OCI-M2 (cell line): Measurements from ENCODE around the gene HOMER2.
"Not testable (repeated sequence)": the region's sequence is repeated elsewhere in the genome, so short reads cannot be mapped to it uniquely, and the experiment has no call there.

ENCODE experiments used
- DNase-seq: peaks from one replicate; lab custom pipeline; 2025; ENCODE audit not compliant: unreplicated experiment; lab: John Stamatoyannopoulos, UW

HOMER2 gene

DNA sequence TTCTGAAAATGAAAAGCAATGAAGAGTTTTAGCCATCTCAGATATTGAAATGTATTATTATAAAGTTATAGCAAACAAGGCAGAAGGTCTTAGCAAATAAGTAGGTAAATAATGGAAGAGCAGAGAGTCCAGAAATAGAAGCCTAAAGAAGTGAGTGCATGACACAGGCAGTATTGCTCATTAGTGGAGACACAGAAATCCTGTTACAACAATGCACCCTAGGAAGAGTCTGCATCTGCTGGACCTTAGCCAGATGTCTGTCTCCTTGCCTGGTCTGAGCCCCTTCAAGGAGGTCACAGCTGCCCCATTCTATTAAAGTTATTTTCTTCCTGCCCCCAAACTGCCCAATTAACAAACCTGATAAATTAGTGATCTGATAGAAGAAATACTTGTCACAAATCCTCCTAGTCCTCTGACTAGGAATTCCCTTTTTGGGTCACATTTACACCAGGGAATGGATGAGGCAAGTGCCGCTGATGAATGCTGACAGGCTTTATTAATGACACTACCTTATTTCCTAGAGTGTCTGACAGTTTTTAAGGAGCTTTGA lies 51.9 kb downstream of the HOMER2 start:
- DNase-seq, result no peak

DNA sequence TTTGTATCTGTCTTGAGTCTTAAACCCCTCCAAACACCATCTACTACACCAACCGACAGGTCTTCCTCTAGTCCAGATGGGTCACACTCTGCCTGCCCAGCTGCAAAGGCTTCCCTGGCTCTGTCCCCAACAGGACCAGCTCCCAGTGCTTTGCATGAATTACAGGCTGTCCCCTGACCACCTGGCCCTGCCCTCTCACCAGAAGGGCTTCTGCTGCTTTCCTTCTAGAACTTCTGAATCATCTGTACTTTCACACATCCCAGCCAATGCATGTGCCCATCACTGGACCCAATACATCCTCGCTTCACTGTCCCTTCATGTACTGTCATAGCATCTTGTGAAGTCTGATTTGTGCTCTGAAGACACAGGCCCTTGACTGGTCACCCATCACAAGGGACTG lies 53.6 kb downstream of the HOMER2 start:
- no peak for DNase-seq

DNA sequence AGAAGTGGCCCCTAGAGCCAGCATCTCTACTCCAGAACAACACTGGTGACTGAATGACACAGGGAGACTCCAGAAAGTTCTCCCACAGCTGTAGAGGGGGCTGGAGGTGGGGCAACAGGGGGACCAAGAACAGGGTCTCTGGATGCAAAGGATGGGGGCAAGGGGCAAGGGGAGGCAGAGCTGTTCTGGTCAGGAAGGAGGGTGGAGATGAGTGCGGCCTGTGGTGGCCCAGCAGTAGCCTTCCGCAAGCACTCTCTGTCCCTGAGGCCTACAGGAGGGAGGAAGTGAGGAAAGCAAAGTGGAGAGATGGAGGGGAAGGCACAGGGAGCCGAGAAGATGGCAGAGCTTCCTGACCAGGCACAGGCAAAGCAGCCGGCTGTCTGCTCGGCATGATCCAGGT lies 56.5 kb downstream of the HOMER2 start:
- no peak for DNase-seq

DNA sequence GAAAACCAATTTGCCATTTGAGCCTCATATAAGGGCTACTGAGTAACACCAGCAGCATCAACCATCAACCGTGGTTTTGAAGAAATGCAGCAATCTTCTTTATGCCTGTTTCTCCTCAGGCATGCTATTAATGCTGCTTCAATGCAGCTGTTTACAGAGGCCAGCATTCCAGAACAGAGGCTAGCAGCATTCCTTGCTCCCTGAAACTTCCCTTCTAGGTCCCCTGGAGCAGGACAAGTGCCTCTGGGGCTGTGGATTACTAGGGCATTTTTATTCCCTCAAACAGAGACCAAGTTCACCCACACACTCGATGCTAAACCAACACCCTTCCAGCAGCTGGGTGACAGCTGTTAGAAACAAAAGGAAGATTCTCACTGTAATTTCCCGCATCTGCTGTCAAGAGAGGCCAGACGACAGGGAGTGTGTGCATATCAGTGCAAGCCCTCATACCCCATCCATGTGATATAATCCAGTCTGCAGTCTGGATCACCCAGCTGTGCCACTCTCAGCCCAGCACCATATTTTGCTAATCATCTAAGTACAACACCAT lies 57.5 kb downstream of the HOMER2 start:
- DNase-seq, result no peak

DNA sequence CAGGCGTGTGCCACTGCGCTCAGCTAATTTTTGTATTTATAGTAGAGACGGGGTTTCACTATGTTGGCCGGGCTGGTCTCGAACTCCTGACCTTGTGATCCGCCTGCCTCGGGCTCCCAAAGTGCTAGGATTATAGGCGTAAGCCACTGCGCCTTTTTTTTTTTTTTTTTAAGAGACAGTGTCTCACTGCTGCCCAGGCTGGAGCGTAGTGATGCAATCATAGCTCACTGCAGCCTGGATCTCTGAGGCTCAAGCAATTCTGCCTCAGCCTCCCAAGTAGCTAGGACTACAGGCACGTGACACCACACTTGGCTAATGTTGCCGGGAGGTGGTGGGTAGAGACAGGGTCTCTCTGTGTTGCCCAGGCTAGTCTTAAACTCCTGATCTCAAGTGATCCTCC lies 59.0 kb downstream of the HOMER2 start:
- DNase-seq, result not testable (repeated sequence)

DNA sequence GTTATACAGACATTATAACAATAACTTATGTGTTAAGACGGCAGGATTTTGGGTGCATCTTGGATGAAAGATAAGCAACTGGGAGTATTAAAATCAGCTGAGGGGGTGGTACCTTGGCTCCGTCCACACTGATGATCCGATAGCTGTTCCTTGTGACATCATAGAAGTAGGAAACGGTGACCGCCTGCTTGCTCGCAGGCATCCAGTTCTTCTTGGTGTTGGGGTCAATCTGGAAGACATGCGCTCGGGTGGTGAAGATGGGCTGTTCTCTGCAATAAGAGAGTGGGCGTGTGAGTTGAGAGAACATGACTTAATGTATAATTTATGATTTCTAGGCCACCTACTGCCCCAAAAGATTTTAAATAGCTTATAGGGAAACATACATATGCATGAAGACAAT lies 59.9 kb downstream of the HOMER2 start:
- no peak for DNase-seq

DNA sequence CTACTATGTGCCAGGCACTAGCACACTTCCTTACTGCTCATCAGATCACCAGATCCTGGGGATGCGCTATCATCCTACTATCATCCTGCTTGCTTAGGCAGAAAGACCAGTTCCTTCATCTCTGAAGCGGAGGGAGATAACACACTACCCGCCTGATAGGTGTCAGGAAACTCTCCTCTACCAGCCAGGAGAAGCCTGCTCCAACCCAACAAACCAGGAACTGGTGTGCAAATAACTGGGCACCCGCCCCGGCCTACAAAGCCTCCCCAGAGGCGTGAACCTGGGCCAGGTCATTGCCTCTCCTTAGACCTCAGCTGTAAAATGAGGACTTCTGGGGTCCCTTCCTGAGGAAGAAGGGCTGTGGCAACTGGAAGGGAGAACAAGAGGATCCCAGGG lies 61.5 kb downstream of the HOMER2 start:
- no peak for DNase-seq

DNA sequence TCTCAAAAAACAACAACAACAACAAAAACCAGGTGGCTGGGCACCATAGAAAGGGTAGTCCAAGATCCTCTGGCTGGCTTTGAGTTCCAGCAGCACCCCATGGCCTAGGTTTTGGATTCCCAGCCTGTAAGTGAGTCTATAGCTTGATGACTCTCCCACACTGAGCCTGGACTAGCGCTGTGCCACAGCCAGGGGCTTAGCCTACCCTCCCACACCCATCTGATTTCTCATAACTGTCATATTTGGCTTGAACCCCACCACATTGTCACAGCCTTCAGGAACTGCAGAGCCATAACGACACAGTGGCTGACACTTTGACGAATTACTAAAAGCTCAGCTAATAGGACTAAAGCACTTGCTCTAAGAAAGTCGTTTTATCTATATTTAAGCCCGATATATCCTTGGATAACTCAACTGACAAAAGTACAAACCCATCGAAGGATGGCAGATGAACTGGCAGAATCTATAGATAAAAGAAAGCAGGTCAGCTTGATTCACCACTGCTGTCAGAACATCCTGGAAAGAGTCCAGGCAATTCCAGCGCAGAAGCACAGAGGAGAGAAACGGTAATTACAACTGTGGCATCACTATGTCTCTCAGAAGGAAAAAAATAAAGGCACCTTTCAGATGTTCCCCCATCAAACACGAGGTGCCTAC lies 62.1 kb downstream of the HOMER2 start:
- no peak for DNase-seq

DNA sequence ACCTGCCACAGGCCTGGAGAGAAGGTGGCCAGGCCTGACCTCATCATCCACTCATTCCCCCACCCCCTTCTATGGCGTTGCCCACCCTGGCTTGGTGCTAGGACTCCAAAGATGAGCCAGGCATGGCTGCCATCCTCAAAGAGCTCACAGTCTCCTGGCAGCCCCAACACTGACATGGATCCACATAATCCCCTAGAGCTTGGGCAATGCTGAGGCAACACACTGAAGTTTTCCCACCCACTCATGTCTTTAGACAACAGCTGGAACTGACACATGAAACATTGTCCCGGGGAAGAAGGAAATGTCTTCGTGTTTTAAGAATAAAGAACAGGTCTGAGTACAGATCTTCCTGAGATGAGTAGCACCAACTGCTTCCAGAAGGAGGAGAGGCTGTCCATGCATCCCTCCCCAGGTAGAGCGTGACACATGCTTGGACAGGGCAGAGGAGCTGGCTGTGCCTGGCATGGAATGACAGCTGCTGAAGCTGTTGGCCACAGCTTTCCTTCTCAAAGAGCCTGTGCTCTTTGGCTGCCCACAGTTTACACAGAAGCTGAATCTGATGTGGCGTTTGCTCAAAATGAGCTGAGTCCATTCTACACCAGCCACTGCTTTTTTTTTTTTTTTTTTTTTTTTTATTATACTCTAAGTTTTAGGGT lies 70.1 kb downstream of the HOMER2 start:
- DNase-seq, result no peak

DNA sequence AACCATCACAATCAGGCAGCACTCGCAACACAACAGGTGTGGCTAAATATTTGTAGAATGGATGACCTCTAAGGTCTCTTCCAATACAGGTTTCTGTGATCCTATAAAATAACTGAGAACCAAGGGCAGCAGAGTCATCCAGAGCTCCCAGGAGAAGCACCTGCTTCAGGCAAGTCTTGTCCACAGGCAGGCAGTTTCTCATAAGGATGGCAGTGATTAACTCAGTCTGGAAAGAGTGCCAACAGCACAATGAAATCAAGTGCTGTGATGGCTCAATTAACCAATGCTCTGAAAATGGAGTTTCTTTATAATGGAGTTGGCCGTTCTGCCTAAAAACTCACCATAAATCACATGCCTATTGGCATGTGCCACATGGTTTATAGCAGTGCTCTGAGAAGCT lies 70.8 kb downstream of the HOMER2 start:
- no peak for DNase-seq

DNA sequence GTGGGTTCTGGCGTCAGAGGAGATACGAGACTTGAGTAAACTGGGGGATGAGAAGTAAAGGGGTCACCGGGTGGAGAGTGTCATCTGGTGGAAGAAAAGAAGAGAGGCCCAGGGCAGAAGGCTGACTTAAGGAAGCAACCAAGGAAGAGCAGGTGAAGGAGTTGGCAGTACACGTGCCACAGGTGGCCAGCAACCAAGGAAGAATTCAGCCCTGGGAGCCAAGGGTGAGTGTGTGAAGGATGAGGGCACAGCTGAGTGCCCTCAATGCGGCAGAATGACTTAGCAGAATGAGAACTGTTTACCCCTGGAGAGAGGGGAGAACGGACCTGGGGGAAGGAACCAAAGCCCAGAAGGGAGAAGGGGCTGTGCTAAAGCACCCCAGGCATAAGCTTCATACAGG lies 71.8 kb downstream of the HOMER2 start:
- DNase-seq, result no peak

DNA sequence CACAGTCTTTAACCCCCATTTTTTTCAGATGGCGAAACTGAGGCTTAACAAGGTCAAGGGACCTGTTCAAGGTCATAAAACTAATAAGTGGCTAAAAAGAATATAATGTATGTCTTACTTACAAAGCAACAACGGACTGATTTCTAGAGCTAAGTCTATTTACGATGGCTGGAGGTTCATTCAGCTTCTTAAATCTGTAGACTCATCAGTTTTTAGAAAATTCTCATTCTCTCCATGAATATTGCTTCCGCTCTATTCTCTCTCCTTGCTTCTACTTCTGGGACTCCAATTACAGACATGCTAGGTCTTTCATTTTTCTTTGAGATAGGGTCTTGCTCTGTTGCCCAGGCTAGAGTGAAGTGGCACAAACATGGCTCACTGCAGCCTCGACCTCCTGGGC lies 74.2 kb downstream of the HOMER2 start:
- no peak for DNase-seq

DNA sequence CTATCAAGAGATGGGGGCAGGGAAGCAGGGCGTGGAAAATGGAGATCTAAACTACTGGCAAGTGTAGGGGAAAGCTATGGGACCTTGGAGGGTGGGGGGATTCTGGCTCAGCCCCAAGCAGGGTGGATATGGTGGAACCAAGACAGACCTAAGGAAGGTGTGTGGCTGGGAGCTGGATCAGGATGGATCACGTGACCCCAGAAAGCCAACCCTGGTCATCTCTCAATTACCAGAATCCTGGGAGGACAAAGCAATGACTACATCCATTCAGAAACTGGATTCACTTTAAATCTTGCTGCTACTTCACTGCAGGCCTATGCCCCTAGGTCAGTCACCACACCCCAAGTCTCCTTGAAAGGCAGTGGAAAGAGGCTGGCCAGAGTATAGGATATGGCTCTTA lies 74.7 kb downstream of the HOMER2 start:
- no peak for DNase-seq

DNA sequence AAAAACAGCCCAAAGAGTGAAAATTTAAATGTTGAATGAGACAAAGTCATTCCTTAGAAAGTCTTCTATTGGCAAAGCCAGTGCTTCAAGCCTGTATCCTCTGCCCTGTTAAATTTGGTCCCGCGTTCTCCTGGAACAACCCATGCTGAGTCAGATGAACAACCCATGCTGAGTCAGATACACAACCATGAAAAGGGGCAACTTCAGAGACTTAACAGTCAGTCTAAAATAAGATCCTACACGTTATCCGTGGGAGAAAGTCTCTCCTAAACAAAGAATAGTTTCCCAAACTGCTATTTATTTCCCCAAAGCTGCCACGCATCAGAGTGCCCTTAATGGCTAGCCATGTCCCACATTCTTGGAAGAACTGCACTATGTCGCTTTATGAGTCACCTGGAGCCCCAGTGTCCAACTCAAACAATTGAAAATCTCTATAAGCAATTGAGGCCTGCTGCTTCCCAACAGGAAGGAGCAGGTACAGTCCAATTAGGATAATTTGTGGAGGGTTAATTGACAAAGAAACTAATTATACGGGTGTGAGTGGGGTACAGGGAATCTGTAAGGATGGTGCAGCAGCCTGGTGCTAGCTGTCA lies 77.0 kb downstream of the HOMER2 start:
- DNase-seq, result no peak

DNA sequence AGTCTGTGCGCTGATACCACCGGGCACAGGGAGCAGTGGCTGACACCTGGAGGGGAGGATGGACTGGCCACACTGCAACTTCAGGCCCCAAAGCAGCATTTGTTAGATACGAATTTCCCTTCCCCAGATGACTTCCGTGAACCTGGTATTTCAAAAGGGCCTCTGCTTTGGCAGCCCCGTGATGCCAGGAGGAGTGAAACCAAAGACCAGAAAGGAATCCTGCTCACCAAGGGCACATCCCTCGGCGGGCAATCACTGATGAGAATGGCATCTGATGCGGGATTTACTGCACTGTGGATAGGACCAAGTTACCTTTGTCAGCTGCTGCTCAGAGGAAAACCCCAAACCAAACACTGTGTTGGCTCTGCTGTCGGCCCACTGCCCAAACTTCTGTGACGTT lies 77.6 kb downstream of the HOMER2 start:
- no peak for DNase-seq

DNA sequence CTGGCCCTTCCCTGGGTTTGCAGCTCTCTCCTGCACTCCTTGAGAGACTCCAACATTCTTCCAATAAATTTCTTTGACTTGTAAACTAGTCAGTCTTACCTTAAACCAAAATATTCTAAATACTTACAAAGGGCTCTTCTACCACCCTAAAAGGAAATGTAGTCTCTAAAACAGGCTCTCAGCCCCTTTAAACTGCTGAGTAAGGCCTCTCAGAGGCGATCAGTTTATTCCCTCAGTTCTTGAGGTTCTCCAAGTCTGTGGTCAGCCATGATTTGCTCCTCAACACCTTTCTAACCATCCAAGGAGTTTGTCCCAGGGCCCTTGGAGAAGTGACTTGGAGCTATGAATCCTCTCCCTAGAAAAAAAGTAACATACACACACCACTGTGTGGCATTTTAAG lies 78.3 kb downstream of the HOMER2 start:
- DNase-seq, result no peak

DNA sequence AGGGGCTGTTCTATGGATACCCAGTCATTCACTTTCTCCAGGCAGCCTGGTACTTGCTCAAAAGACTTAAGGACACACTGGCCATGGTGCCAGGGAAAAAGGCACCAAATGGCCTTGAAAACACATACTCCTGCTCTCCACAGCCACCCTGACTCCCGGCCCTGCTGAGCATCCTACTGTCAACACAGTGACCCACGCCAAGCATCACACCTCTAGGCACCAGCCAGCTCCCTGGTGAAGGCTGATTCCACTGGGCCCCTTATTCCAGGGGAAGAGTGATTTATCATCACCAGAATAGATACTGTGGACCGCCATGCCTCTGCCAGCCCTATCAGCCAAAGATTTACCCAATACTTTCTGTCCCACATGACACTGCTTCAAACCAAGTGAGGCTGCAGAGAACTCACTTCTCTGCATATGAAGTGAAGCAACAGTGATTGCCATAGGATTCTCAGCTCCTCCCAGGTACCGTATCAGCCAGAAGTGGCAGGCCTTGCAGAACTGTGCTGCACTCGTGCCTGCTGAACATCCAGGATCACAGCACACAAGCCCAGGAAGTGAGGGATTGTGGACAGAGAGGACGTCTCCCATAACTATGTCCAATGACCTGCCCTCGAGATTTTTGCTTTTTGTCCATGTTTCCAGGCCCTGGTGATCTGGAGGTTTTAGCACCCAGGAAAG lies 79.4 kb downstream of the HOMER2 start:
- no peak for DNase-seq

DNA sequence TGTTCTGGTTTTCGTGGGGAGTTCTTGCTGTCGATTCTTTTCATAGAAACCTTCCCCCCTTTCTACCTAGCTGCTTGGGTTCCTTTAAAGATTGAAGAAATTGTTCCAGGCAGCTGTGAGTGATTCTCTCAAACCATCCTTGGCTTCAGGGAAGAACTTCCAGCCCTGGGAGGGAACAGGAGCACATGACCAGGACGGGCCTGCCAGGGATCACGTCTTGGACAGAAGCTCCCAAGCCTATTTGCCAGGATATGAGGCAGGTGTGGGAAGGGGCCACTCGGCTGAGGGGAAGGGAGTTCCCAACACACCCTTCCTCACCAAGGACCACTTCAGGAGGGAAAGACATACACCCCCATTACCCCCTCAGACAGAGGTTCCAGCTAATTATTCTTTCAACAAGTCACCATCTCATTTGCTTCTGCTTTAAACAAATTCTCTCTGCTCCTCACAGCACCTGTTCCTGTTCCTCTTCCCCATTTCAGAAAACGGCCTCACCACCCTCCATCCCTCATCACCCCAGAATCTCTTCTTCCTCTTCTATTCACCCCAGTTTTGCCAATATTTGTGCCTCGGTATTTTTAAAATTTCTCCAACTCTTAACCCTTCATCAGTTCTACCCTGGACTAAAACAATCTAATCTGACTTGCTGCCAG lies 80.6 kb downstream of the HOMER2 start:
- no peak for DNase-seq

DNA sequence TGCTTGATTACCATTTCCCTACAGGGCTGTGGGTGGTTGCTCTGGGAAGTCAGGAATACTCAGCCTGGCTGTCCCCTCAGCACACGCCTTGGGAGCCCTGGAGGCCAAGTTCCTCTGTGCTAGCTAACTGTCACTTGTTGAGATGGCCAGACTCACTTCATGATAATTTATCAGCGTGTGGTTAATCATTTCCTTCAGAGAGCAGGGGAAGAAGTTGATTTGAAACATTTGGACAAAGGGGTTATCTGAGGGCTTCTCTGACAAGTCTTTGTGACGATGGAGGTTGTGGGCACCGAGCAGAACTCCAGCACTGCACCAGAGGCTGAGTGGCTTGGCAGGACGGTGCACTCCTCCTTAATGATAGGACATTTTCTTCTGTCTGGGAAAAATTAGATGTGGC lies 81.2 kb downstream of the HOMER2 start:
- DNase-seq, result no peak

DNA sequence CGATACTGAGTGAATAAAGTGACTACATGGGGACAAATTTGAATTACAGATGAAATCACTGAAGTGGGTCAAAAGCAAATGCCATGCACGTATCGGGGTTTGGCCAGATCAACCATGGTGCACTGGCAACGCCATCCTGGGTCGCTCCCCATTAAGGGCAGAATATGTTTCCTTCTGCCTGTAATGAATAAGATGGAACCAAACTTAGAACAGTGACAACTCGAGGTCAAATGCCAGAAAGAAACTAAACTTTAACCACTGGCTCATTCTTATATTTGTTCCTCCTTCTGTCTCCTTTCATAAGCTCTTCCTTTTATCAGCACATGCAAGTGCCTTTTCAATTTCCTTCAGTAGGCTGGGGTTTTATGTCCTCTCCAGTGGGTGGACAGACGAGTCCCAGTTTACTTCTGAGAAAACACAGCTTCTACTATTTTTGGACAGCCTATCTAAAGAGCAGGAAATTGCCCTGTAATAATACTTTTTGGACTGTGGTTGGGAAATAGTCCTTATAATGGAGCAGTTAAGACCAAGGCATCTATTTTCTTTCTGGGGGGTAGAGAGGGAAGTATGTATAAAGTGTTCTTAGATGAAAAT lies 81.7 kb downstream of the HOMER2 start:
- DNase-seq, result peak; percentile 59

DNA sequence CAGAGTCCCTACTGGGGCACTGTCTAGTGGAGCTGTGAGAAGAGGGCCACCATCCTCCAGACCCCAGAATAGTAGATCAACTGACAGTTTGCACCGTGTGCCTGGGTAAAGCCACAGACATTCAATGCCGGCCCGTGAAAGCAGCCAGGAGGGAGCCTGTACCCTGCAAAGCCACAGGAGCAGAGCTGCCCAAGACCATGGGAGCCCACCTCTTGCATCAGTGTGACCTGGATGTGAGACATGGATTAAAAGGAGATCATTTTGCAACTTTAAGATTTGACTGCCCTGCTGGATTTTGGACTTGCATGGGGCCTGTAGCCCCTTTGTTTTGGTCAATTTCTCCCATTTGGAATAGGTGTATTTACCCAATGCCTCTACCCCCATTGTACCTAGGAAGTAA lies 86.5 kb downstream of the HOMER2 start:
- DNase-seq, result not testable (repeated sequence)
